HL-60 (cell line): ENCODE measurements around the gene RAF1.

ENCODE experiments used
- DNase-seq, 2 experiments: peaks; one replicate each; pipeline ENCODE4 v3.0.0-alpha.2; 2010 to 2020; ENCODE audit warnings: low read depth in 1 of 2, low spot score in 1 of 2
- H3K27ac ChIP-seq: fragments of 250-450 bp; sonication (Bioruptor Pico); replicated peaks from 2 replicates; pipeline ENCODE4 v1.5.1; 2020; ENCODE audit warnings: mild to moderate bottlenecking, moderate library complexity
- H3K27me3 ChIP-seq: fragments of 250-450 bp; sonication (Bioruptor Pico); 2 replicates; pipeline ENCODE4 v1.5.1; 2021; ENCODE audit warnings: mild to moderate bottlenecking, moderate library complexity; ENCODE audit not compliant: insufficient read depth, poor library complexity, severe bottlenecking
- H3K4me3 ChIP-seq: replicated peaks from 2 replicates; pipeline ENCODE4 v1.5.1; 2011; ENCODE audit warnings: mild to moderate bottlenecking, control low read depth, low read length; ENCODE audit not compliant: insufficient read depth
- CTCF ChIP-seq: IDR thresholded peaks from one replicate; pipeline ENCODE4 v1.5.1; 2011; ENCODE audit warnings: low read length, control low read depth, inconsistent platforms; ENCODE audit not compliant: insufficient read depth
- GABPA ChIP-seq: IDR thresholded peaks from 2 replicates; pipeline ENCODE4 v1.6.1; 2012; ENCODE audit warnings: low read depth
- POLR2AphosphoS5 ChIP-seq: IDR thresholded peaks from 2 replicates; pipeline ENCODE4 v1.6.1; 2012; ENCODE audit warnings: low read depth
- REST ChIP-seq: IDR thresholded peaks from 2 replicates; pipeline ENCODE4 v1.6.1; 2012; ENCODE audit warnings: low read depth; ENCODE audit not compliant: insufficient replicate concordance
- SPI1 ChIP-seq: IDR thresholded peaks from 2 replicates; pipeline ENCODE4 v1.6.1; 2012; ENCODE audit warnings: low read depth, mild to moderate bottlenecking, borderline replicate concordance

Gene RAF1

GRCh38 chr3:12679468-12679867, 15.6 kb upstream of the RAF1 start:
- Histone ChIP-seq H3K4me3 (no peak overlapping the region), H3K27ac (no peak overlapping the region), H3K27me3 (no peaks in the 10 kb centered on the region)
- TF ChIP-seq GABPA (no peak), REST (no peak), CTCF (no peak), POLR2AphosphoS5 (no peak), SPI1 (no peak)
- DNase-seq = no peak

GRCh38 chr3:12677616-12678015, 13.7 kb upstream of the RAF1 start:
- Histone ChIP-seq H3K27me3 (no peaks in the 10 kb centered on the region), H3K27ac (no peak overlapping the region), H3K4me3 (no peak overlapping the region)
- TF ChIP-seq CTCF (no peak), GABPA (no peak), POLR2AphosphoS5 (no peak), REST (no peak), SPI1 (no peak)
- no peak for DNase-seq

- no peak for DNase-seq
- H3K27ac ChIP-seq = peak overlapping the region; percentile 89
Measured at GRCh38 chr3:12675115-12675810, 11.3 kb upstream of the RAF1 start.

More at GRCh38 chr3:12675115-12675810, 11.3 kb upstream of the RAF1 start:
- H3K27me3 ChIP-seq = no peaks in the 10 kb centered on the region
- H3K4me3 ChIP-seq = no peak overlapping the region
- no peak for TF ChIP-seq CTCF
- no peak for TF ChIP-seq GABPA
- TF ChIP-seq REST = no peak
- no peak for TF ChIP-seq POLR2AphosphoS5
- no peak for TF ChIP-seq SPI1
